ENCODE results near the gene OSBPL10.

DNA sequence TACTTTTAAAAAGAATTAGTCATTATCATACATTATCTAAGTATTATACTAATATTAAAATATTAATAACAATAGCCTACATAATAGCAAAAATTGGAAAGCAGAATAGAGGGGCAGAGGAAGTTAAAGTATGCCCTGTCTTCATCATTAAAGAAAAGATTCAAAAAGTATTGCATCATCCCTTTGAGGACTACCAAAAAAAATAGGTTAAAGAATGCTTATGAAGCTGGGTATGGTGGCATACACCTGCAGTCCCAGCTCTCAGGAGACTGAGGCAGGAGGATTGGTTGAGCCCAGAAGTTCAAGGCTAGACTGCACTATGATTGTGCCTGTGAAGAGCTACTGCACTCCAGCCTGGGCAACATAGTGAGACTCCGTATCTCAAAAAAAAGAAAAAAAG is 240.7 kb downstream of the OSBPL10 start:
- TF ChIP-seq, protein P1, sequence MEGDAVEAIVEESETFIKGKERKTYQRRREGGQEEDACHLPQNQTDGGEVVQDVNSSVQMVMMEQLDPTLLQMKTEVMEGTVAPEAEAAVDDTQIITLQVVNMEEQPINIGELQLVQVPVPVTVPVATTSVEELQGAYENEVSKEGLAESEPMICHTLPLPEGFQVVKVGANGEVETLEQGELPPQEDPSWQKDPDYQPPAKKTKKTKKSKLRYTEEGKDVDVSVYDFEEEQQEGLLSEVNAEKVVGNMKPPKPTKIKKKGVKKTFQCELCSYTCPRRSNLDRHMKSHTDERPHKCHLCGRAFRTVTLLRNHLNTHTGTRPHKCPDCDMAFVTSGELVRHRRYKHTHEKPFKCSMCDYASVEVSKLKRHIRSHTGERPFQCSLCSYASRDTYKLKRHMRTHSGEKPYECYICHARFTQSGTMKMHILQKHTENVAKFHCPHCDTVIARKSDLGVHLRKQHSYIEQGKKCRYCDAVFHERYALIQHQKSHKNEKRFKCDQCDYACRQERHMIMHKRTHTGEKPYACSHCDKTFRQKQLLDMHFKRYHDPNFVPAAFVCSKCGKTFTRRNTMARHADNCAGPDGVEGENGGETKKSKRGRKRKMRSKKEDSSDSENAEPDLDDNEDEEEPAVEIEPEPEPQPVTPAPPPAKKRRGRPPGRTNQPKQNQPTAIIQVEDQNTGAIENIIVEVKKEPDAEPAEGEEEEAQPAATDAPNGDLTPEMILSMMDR (IDR thresholded peaks at IDR 0.05) = no peak
- no peak for TF ChIP-seq MAFK (IDR thresholded peaks at IDR 0.05; ENCODE audit: partially characterized antibody)
- TF ChIP-seq, protein P2, sequence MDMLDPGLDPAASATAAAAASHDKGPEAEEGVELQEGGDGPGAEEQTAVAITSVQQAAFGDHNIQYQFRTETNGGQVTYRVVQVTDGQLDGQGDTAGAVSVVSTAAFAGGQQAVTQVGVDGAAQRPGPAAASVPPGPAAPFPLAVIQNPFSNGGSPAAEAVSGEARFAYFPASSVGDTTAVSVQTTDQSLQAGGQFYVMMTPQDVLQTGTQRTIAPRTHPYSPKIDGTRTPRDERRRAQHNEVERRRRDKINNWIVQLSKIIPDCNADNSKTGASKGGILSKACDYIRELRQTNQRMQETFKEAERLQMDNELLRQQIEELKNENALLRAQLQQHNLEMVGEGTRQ (IDR thresholded peaks at IDR 0.05) = no peak
- no peak for TF ChIP-seq NFE2L2 (conservative IDR thresholded peaks at IDR 0.05; ENCODE audit: low read length)
- no peak for TF ChIP-seq EHF (CRISPR knock-in tag; IDR thresholded peaks at IDR 0.05)
- TF ChIP-seq KDM1A (IDR thresholded peaks at IDR 0.05; ENCODE audit: low read depth) = no peak
- no peak for TF ChIP-seq SREBF2 (IDR thresholded peaks at IDR 0.05)
- no peak for TF ChIP-seq POLR2A (IDR thresholded peaks at IDR 0.05; ENCODE audit: low read length)
- TF ChIP-seq RFX5 (IDR thresholded peaks at IDR 0.05) = no peak

Measured in A549 (cell line).